ENCODE data around the gene CAPZA2.

CAPZA2 gene

DNA sequence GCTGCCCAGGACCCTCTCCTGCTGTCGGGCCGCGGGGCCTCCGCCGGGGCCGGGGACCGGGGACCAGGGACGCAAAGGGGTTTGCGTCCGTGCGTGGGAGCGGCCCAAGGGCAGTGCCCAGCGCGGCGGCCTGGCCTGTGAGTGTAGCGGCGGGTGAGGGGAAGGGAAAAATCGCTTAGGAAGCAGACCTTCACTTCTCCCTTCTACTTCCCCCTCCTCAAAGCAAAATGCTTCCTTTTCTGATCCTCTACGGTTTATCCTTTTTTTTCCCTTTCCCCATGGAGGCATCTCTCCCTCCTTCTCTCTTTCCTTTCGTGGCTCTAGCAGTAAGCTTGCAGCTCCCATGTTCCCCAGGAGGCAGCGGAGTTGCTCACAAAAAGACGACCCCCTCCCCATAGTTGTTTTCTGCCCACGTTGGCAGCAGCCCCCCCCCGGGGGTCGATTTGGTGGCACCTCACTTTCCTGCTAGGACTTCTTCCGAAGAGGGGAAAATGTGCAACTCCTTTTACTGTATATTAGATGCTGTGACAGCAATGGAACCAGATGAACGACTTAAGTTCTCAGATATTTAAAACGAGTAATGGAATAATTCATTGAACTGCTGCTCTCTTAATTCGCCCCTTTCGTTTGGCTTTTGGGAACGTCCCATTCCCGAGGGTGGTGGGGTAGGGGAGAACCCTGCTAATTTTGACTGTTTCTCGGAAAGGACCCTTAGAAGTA is 724 bp downstream of the CAPZA2 start:
- no peak for DNase-seq (ENCODE audit: low spot score)

DNA sequence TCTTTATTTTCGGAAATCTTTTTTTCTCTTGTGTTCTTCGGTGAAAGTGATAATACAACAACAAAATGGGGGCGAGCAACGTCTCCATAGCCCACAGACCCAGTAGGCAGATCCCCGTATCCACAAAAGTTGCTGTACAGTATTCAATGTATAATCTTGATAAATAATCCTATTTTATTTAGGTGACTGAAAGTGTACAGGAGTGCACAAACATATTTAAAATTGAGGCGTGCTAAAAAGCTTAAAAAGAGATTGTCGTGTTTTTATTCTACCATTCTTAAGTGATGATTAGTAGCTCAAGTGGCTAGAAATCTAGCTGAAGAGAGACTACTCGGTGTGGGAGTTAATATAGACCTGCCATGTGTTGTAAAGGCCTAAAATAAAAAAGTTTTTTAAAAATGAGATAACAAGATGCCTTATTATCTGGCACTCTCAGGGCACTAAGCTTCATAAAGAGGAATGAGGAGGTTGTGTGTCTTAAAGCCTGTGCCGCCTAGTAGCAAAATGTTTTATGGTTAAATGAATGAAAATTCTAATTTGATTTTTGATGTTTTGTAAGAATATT is 1.6 kb downstream of the CAPZA2 start:
- no peak for DNase-seq (ENCODE audit: low spot score)

DNA sequence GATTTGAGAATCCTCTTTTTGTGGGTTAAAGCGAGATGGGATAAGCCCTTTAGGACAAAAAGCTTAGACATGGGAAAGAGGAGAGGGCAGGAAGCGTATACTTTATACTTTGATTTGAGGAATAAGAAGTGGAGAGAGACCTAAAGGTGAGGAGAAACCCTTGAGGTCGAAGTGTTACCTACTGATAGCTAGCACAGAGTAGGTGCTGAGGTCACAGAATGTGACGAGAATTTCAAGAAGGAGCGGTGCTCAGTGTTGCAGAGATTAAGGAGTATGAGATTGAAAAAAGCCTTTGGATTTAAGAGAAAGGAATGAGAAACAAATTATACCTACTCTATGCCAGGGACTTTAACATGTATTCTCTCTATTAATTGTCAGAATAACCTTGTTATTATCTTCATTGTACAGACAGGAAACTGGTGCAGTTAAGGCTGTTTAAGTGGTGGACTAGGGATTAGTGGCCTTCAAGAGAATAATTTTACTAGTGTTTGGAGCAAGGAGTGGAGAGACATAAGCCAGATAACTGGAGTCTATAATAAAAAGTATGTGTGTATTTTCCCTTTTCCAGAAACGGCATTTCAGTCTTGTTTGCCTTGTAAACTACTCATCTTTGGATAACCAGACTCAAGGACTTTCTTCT is 8.8 kb downstream of the CAPZA2 start:
- DNase-seq (ENCODE audit: low spot score), result no peak

DNA sequence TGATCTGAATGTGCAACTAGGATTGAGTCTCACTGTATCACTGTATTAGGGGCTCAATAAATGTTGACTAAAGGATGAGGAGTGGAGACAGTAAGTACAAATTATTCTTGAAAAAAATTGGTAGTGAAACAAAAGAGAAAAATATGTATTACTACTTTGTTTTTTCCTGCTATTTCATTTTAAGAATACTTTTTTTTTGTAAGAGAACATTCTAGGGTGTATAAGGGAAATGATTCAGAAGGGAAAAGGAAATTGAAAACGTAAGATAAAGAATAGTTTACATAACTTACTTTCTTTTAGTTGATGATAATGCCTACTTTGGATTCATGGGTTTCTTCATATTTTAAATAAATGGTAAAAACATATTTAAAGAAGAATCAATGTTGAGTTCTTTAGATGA is 9.6 kb downstream of the CAPZA2 start:
- no peak for DNase-seq (ENCODE audit: low spot score)

DNA sequence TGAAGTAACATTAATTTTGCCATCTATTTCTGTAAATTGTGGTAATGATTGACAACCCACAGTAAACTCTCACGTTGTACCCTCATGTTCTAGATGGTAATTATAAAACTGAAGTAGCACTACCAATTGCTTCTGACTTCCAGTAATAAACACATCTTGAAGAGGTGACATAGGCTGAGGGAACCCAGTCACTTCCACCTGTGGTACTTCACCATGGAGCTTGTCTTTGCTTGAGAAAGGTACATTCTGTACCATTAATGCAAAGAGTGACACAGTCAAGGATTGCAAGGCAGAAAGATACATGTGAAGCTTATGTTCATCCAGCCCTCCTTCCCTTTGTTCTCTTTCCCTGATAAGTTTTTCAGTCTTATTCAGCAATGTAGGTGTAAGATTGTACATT is 11.2 kb downstream of the CAPZA2 start:
- no peak for DNase-seq (ENCODE audit: low spot score)

DNA sequence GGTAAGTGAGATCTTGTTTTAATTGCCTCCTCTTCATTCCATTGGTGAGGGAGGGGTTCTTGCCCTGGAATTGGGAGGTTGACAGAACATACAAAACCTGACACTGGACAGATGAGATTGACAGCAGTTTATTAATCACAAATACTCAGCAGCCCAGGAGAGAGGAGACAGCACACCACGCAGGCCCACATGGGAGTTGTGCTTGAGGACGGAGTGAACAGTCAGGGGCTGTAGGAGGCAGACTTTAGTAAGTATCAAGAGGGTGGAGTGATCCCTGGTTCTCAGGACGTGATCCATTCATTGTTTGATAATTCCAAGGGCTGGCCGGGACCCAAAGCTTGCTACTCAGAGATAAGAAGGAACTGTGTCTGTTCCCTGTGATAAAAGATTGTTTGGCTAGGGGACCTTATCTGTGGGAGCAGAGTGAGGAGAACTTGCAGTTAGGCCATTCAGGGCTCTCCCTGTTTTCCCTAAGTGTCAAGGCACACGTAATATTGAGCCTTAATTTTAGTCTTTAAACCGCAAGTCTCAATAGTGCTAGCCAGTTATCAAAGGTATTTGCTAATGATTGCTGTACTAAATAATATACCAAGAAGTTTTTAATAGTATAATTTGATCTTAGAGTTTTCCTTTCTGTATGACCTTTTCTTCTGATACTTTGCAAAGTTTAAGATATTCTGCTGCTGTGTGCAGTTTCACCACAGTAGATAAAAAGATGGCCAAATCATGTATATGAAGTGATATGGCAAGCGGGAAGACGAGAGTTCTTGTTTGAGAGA is 14.5 kb downstream of the CAPZA2 start:
- DNase-seq (ENCODE audit: low spot score), result no peak

DNA sequence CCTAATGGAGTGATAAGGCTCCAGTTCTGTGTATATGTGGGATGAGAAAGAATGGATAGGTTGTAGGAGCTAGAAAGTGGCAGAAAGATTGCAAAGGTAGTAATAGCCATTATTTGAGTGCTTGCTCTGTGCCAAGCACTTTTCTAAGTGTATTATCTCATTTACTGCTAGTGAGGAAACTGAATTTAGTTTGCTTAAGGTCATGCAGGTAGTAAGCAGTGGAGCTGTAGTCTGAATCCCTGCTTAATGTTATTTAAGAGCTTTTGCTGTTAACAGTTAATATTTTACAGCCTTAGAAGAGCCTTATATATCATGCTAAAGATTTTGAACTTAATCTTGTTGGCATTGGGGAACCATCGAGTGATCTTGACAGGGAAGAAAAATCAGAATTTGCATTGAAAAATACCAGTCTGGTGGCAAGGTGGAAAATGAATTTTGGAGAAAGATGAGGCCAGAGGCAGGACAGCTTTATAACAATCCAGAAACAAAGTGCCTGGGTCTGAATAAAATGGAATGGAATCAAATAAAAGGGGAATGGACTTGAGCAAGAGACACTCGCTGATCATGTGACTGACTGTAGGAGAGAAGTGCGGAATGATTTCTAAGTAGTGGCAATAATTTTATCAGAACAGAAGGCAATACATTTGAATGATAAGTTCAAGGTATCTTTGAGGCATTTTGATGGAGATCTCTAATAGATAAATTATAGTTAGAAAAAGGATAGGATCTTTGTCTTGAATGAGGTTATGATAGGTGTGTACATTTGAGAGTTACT is 15.2 kb downstream of the CAPZA2 start:
- DNase-seq (ENCODE audit: low spot score), result no peak

DNA sequence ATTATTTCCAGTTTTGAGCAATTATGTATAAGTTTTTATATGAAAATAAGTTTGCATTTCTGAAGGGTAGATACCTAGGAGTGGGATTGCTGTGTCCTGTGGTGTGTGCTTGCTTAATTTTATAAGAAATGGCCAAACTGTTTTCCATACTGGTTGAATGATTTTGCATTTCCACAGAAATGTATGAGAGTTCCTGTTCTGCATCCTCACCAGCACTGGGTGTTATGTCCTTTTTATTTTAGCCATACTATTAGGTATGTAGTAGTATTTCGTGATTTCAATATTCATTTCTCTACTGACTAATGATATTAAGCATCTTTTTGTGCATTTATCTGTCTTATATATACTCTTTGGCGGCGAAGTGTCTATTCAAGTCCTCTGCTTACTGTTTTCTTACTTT is 22.3 kb downstream of the CAPZA2 start:
- no peak for DNase-seq (ENCODE audit: low spot score)

DNA sequence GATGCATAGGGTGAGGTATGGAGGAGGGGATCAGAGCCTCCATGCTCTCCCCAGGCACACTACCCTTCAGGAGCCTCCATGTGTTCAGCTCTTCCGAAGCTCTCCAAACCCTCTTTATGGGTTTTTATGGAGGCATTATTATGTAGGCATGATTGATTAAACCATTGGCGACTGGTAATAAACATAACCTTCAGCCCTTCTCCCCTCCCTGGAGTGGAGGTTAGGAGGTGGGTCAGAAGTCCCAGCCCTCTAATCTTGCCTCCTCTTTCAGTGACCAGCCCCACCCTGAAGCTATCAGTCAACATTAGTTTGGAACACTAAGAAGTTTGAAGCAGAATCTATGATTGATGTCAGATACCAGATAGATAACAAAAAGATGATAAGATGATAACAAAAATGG is 23.3 kb downstream of the CAPZA2 start:
- no peak for DNase-seq (ENCODE audit: low spot score)

DNA sequence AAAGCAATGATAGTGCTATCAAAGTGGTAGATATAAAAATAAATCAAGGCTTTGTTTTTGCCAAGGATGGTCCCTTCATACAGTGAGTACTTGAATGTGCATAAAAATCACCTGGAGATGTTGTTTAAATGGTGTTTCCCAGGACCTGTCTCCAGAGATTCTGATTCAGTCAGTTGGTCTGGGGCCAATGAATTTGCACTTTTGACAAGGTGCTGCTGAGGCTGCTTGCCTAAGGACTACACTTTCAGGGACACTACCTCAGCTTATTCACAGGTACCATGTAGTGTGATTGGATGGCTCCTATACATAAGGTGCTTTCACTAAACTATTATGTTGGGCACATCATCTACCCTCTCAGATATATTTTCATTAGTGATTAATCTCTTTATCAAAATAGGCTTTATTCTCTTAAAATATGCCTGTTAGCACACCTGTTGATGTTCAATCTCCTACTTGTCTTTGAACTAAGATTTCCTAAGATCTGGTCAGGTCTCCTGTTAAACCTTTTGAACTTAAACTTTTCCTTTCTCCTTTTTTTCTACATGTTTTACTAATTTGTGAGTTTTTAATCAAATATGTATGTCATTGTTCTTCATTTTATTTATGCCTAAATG is 24.3 kb downstream of the CAPZA2 start:
- no peak for DNase-seq (ENCODE audit: low spot score)

DNA sequence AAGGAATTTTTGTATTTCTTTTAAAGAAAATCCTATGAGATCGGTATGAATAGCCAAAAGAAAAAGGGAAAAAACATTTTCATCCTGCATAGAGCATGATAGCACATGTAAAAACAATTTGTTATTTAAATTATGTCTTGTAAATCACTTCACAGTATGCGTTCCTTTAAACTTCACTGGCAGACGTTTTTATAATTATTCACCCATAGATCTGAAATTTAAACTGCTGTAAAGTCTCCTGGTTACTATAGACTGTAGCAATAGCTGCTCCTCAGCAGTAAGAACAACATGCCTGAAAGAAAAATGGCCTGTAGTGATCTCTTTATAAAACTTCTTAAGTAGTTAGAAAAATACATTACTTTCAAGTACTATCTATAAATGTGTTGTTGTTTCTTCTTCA is 26.5 kb downstream of the CAPZA2 start:
- no peak for DNase-seq (ENCODE audit: low spot score)

DNA sequence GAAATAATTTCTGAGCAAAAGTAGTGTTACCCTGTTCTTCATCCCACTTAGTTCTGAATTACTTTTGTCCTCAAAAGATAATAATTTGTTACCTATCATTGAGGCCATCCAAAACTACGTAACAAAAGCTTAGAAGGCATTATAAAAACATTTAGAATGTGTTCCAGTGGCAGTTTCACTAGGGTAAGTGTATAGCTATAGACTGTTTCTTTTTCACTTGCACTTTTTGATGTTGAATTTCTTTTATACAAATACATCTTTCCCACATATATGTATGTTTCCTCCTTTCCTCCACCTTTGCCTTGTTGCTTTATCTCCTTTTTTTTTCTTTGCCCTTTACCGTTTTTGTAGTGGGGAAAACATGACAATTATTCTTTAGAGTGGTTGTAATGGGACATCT is 33.5 kb downstream of the CAPZA2 start:
- no peak for DNase-seq (ENCODE audit: low spot score)

DNA sequence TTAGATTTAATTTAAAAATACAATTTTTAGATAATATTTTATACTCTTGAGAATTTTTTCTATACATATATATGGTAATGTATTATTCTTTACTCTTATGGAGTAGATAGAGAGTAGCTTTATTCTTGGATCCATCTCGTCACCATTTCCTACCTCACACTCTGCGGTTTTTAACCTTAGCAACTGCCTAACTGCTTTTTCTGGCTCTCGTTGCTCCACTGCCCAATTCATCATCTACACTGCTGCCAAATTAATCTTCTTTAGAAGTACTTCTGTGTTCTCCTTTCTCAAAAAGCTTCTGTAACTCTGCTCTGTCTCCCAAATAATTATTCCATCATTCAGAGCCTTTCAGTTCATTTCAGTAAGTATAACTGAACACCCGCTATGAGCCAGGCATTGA is 35.3 kb downstream of the CAPZA2 start:
- no peak for DNase-seq (ENCODE audit: low spot score)

DNA sequence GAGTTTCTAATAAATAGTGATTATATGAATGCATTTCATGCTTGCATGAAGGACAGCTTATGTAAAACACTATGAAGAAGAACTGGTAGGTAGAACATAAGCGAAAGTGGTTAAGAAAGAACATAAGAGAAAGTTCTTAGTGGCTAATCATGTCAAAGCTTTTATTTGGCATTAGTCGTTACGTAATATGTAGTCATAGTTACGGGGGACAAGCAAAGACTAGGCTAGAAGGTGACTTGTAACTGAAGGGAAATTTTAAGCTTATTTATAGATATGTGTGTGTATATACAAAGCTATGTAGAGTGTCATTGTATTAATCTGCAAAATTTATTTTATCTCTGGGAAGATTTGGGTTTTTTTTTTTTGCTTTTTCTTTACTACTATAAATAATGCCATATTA is 36.9 kb downstream of the CAPZA2 start:
- DNase-seq (ENCODE audit: low spot score), result no peak

DNA sequence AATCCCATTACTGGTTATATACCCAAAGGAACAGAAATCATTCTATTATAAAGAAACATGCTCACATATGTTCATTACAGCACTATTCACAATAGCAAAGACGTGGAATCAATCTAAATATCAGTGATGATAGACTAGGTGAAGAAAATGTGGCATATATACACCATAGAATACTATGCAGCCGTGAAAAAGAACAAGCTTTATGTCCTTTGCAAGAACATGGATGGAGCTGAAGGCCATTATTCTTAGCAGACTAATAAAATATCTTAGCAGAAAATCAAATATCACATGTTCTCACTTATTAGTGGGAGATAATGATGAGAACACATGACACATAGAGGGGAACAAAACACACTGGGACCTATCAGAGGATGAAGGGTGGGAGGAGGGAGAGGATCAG is 38.8 kb downstream of the CAPZA2 start:
- no peak for DNase-seq (ENCODE audit: low spot score)

DNA sequence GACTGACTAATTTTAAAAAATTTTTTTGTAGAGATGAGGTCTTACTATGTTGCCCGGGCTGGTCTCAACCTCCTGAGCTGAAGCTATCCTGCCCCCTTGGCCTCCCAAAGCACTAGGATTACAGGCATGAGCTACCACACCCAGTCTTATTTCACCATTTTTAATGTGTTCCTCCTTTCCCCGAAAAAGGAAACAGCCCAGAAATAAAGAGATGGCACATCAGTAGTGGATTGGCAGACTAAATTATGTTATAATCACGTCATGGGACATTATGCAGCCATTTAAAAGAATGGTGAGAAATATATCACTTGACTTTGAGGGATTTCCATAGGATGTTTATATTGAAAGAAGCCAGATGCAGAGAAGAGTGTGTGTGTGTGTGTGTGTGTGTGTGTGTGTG is 40.5 kb downstream of the CAPZA2 start:
- no peak for DNase-seq (ENCODE audit: low spot score)

DNA sequence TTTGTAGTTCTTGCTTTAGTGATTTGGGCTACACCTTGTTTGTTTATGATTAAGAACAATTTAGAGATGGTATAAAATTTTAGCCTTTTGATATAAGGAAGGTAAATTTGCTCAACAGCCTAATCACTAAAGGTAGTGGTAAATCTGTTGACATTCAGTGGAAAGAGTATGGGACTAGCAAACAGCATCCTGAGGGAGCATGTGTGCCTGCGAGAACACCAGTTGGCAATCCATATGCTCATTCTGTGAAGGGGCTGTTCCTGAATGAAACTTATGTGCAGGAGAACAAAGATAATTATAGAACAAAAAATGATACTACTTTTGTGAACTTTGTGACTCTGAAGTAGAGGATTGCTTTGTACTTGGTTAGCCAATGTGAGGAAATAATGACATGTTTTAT is 44.0 kb downstream of the CAPZA2 start:
- DNase-seq (ENCODE audit: low spot score), result no peak

DNA sequence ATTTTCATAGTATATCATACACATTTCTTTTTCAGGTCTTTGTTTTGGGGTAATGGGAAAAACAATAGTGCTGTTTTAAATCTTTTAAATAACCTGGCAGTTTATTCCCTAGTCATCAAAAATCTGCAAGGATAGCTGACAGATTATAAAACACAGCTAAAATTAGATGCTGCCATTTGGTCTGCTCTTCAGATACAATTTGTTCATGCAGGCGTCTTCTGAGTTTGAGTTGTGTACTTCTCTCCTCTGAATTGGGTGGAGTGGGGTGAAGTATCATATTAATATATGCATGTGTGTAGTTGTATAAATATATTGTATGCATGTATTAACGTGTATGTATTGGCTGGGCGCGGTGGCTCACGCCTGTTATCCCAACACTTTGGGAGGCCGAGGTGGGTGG is 48.0 kb downstream of the CAPZA2 start:
- DNase-seq (ENCODE audit: low spot score), result no peak

DNA sequence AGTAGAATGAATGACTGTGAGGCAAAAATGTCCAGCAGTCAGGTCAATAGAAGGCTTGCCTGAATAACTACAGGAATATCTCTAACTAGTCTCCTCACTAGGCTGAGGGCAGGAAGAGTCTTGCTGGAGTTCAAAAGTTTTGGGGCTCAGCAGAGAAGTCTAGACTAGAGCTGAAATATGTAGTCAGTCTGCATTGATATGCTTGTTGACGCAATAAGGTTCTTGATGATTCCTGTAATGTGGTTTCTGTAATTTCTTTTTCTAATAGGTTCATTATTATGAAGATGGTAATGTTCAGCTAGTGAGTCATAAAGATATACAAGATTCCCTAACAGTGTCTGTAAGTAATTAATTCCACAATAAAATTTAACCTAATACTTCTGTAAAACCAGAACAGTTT is 49.4 kb downstream of the CAPZA2 start:
- no peak for DNase-seq (ENCODE audit: low spot score)

DNA sequence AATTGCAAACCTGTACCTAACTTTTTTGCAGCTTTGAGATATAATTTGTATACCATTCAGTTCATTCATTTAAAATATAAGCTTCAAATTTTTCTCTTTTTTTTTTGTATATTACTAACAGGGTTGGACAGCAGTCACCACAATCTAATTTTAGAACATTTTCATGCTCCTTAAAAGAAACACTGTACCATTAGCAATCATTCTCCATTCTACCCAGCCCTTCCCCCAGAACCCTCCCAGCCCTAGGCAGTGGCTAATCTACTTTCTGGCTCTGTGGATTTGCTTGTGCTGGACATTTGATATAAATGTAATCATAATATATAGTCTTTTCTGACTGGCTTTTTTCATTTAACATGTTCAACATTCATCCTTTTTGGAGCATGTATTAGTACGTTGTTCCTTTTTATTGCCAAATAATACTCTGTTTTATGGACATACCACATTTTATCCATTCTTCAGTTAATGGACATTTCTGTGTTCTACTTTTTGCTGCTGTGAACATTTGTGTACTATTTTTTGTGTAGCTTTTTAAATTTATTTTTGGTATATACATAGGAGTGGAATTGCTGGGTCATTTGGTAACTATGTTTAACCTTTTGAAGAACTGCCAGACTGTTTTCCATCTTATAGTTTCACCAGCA is 50.0 kb downstream of the CAPZA2 start:
- no peak for DNase-seq (ENCODE audit: low spot score)

DNA sequence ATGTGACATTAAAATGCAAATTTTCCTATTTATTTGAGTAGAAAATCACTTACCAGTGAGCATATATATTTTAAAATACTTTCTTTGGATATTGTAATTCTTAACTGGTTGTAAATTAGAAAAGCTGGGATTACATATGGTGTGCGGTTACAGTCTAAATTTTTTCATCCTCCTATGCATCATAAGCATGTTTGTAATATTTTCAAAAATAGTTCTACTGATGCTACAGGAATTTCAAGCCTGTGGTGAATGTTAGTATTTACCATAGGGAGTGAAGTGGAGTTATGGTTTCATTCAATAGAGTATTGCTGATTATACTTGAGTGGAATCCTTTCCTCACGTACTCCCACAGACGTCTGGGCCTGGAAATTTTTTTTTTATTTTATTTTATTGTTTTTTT is 56.3 kb downstream of the CAPZA2 start:
- no peak for DNase-seq (ENCODE audit: low spot score)
